Liver (tissue), 9 donors: ENCODE measurements around the gene KIF4A. TPM values are rescaled to one million over a fixed set of nuclear protein-coding genes. Genes with fewer than 3 reads are reported as not detected.
"Not testable (repeated sequence)": the region's sequence is repeated elsewhere in the genome, so short reads cannot be mapped to it uniquely, and the experiment has no call there.

Experiments
- DNase-seq: peaks from one replicate; pipeline ENCODE4 v3.0.0-alpha.2; 2017; ENCODE audit warnings: low spot score
- H3K27ac ChIP-seq, 2 donors: one replicate each; pipeline ENCODE4 v1.7.0; 2013; ENCODE audit warnings: inconsistent platforms in 2 of 2, low read length in 2 of 2, control low read depth in 1 of 2, low read depth in 1 of 2, mild to moderate bottlenecking in 1 of 2
- H3K27me3 ChIP-seq, 4 donors: one replicate each; pipeline versions ENCODE4 v1.6.1 to v1.7.0; 2013; ENCODE audit warnings: low read length in 3 of 4, inconsistent platforms in 1 of 4, mild to moderate bottlenecking in 1 of 4, moderate library complexity in 1 of 4; ENCODE audit not compliant: control insufficient read depth in 4 of 4, insufficient read depth in 4 of 4
- H3K36me3 ChIP-seq, 4 donors: one replicate each; pipeline versions ENCODE4 v1.6.1 to v1.7.0; 2013; ENCODE audit warnings: low read length in 3 of 4, mild to moderate bottlenecking in 3 of 4, low read depth in 1 of 4, moderate library complexity in 1 of 4; ENCODE audit not compliant: control insufficient read depth in 4 of 4, insufficient read depth in 3 of 4
- H3K4me1 ChIP-seq, 4 donors: one replicate each; pipeline versions ENCODE4 v1.6.1 to v1.7.0; 2013; ENCODE audit warnings: low read length in 3 of 4, mild to moderate bottlenecking in 3 of 4, moderate library complexity in 1 of 4; ENCODE audit not compliant: control insufficient read depth in 4 of 4, insufficient read depth in 4 of 4
- H3K4me3 ChIP-seq, 3 donors: one replicate each; pipeline versions ENCODE4 v1.6.1 to v1.7.0; 2013; ENCODE audit warnings: low read length in 3 of 3, control low read depth in 1 of 3, low read depth in 1 of 3, mild to moderate bottlenecking in 1 of 3
- H3K9ac ChIP-seq, 2 donors: one replicate each; pipeline ENCODE4 v1.7.0; 2013; ENCODE audit warnings: low read length in 2 of 2, mild to moderate bottlenecking in 2 of 2, moderate library complexity in 2 of 2, control low read depth in 1 of 2, low read depth in 1 of 2
- H3K9me3 ChIP-seq, 4 donors: one replicate each; pipeline versions ENCODE4 v1.6.1 to v1.7.0; 2013; ENCODE audit warnings: low read length in 3 of 4; ENCODE audit not compliant: control insufficient read depth in 4 of 4
- ATF3 ChIP-seq: IDR thresholded peaks from 2 replicates; pipeline ENCODE4 v1.6.1; 2016; ENCODE audit warnings: antibody characterized with exemption
- EGR1 ChIP-seq, 2 donors: IDR thresholded peaks; 2 replicates each; pipeline ENCODE4 v1.6.1; 2016 to 2018; ENCODE audit warnings: antibody characterized with exemption in 2 of 2, low read depth in 2 of 2
- FOXA1 ChIP-seq: IDR thresholded peaks from 2 replicates; pipeline ENCODE4 v1.6.1; 2016; ENCODE audit warnings: antibody characterized with exemption
- FOXA2 ChIP-seq: IDR thresholded peaks from 2 replicates; pipeline ENCODE4 v1.6.1; 2016; ENCODE audit warnings: antibody characterized with exemption
- GABPA ChIP-seq, 2 donors: IDR thresholded peaks in 1 of 2; conservative IDR thresholded peaks in 1 of 2; 2 replicates each; pipeline ENCODE4 v1.6.1; 2016; ENCODE audit warnings: antibody characterized with exemption in 2 of 2, mild to moderate bottlenecking in 1 of 2, moderate library complexity in 1 of 2
- HNF4A ChIP-seq, 2 donors: conservative IDR thresholded peaks; 2 replicates each; pipeline ENCODE4 v1.6.1; 2016; ENCODE audit warnings: antibody characterized with exemption in 2 of 2, mild to moderate bottlenecking in 2 of 2
- HNF4G ChIP-seq: IDR thresholded peaks from 2 replicates; pipeline ENCODE4 v1.6.1; 2016; ENCODE audit warnings: antibody characterized with exemption
- JUND ChIP-seq, 2 donors: IDR thresholded peaks; 2 replicates each; pipeline ENCODE4 v1.6.1; 2016; ENCODE audit warnings: antibody characterized with exemption in 2 of 2
- MAX ChIP-seq: IDR thresholded peaks from 2 replicates; pipeline ENCODE4 v1.6.1; 2016; ENCODE audit warnings: antibody characterized with exemption
- NR2F2 ChIP-seq: IDR thresholded peaks from 2 replicates; pipeline ENCODE4 v1.6.1; 2016; ENCODE audit warnings: antibody characterized with exemption
- RAD21 ChIP-seq, 2 donors: IDR thresholded peaks; 2 replicates each; pipeline ENCODE4 v1.6.1; 2016; ENCODE audit warnings: antibody characterized with exemption in 2 of 2, mild to moderate bottlenecking in 2 of 2
- REST ChIP-seq: IDR thresholded peaks from 2 replicates; pipeline ENCODE4 v1.6.1; 2016; ENCODE audit warnings: antibody characterized with exemption, mild to moderate bottlenecking
- RXRA ChIP-seq, 2 donors: IDR thresholded peaks; 2 replicates each; pipeline ENCODE4 v1.6.1; 2017 to 2018; ENCODE audit warnings: antibody characterized with exemption in 2 of 2, mild to moderate bottlenecking in 1 of 2
- SP1 ChIP-seq: IDR thresholded peaks from 2 replicates; pipeline ENCODE4 v1.6.1; 2018; ENCODE audit warnings: antibody characterized with exemption, mild to moderate bottlenecking
- TAF1 ChIP-seq: conservative IDR thresholded peaks from 2 replicates; pipeline ENCODE4 v1.6.1; 2016; ENCODE audit warnings: antibody characterized with exemption, mild to moderate bottlenecking
- YY1 ChIP-seq: IDR thresholded peaks from 2 replicates; pipeline ENCODE4 v1.6.1; 2016; ENCODE audit warnings: antibody characterized with exemption, mild to moderate bottlenecking
- ZBTB33 ChIP-seq: IDR thresholded peaks from 2 replicates; pipeline ENCODE4 v1.6.1; 2016; ENCODE audit warnings: antibody characterized with exemption
- WGBS: extraction: QIAGEN DNeasy Blood & Tissue Kit; methylation state at CpG from one replicate; pipeline ENCODE4 v1.1.7; 2013; 5-methylcytosine and 5-hydroxymethylcytosine counted together
- polyA plus RNA-seq, 2 donors: library from polyadenylated mRNA; stranded (reverse) in 1 of 2; unstranded in 1 of 2; fragments of 200-250 nt in 1 of 2; fragments of >200 nt in 1 of 2; fragmentation: Nextera tagmentation in 1 of 2; extraction: Ambion mirVana in 1 of 2; gene quantifications; one replicate each; pipeline versions ENCODE4 v1.2.1 to v1.2.3, GENCODE V29; 2013 to 2015
- total RNA-seq, 2 donors: library from RNA; depleted of rRNA; stranded (reverse); fragments of >200 nt; gene quantifications; one replicate each; pipeline ENCODE4 v1.2.3, GENCODE V29; 2014
- donor health status: healthy.
- donor health status: healthy.
- donor health status: healthy.
- donor health status: healthy.
- donor health status: healthy.

The KIF4A gene
- total and polyA plus RNA-seq, 4 donors, result under 0.01 to 17.3 (median 0.50) TPM

GRCh38 chrX:70343435-70343834 is 53.5 kb downstream of the KIF4A start:
- H3K36me3 ChIP-seq, result no peaks in the 10 kb centered on the region
- H3K4me3 ChIP-seq, result no peak overlapping the region
- H3K4me1 ChIP-seq, result no peaks in the 10 kb centered on the region
- no peak overlapping the region for H3K9ac ChIP-seq
- no peaks in the 10 kb centered on the region for H3K9me3 ChIP-seq
- no peaks in the 10 kb centered on the region for H3K27me3 ChIP-seq
- DNase-seq, result no peak
- 93% methylated on average over 7 of the region's 7 CpGs for WGBS
- TF ChIP-seq RAD21 (IDR thresholded peaks at IDR 0.05) (no peak), FOXA2 (no peak), TAF1 (no peak), ATF3 (no peak), GABPA (IDR thresholded peaks at IDR 0.05 in 1 of 2, conservative IDR thresholded peaks at IDR 0.05 in 1 of 2) (no peak), EGR1 (IDR thresholded peaks at IDR 0.05; ENCODE audit: low read depth in 2 of 2) (no peak), RXRA (IDR thresholded peaks at IDR 0.05) (no peak), REST (no peak), JUND (IDR thresholded peaks at IDR 0.05) (no peak), NR2F2 (no peak), MAX (no peak), HNF4A (conservative IDR thresholded peaks at IDR 0.05) (no peak)
- no peak overlapping the region for H3K27ac ChIP-seq

- no peak for TF ChIP-seq ZBTB33
- TF ChIP-seq MAX, result no peak
- no peak for TF ChIP-seq RAD21 (IDR thresholded peaks at IDR 0.05)
- TF ChIP-seq YY1, result no peak
- no peak for TF ChIP-seq NR2F2
- no peak for TF ChIP-seq FOXA2
- TF ChIP-seq REST, result no peak
- no peak for TF ChIP-seq HNF4A (conservative IDR thresholded peaks at IDR 0.05)
- TF ChIP-seq HNF4G, result no peak
- no peak for TF ChIP-seq SP1
- TF ChIP-seq FOXA1, result no peak
- Histone ChIP-seq H3K27me3 (no peaks in the 10 kb centered on the region), H3K9me3 (no peaks in the 10 kb centered on the region), H3K36me3 (no peaks in the 10 kb centered on the region), H3K4me1 (no peaks in the 10 kb centered on the region), H3K27ac (no peak overlapping the region), H3K4me3 (no peak overlapping the region), H3K9ac (no peak overlapping the region)
- no peak for DNase-seq
- WGBS, result 96% methylated on average over 6 of the region's 6 CpGs
These were observed 56.6 kb downstream of the KIF4A start for GRCh38 chrX:70346418-70347070.

GRCh38 chrX:70348825-70349224 is 58.9 kb downstream of the KIF4A start:
- WGBS, result 98% methylated on average over 26 of the region's 26 CpGs

More at GRCh38 chrX:70348825-70349224, 58.9 kb downstream of the KIF4A start:
- H3K27ac ChIP-seq, H3K36me3 ChIP-seq, H3K9me3 ChIP-seq, H3K27me3 ChIP-seq, H3K4me1 ChIP-seq, H3K9ac ChIP-seq, H3K4me3 ChIP-seq, DNase-seq: not testable (repeated sequence)
